Activated CD8-positive, alpha-beta memory T cell treated with anti-CD3 and anti-CD28 coated beads, Interleukin-2, amount 10 ng/mL, durations not matched to agents 7 days and 5 days (primary cell): ENCODE data around the gene CARHSP1. TPM values are rescaled to one million over a fixed set of nuclear protein-coding genes. Genes with fewer than 3 reads are reported as not detected.

Source experiments
- ATAC-seq: fragments of 150-1000 bp; cut with Tn5 transposase; one replicate; pipeline ENCODE4 v1.10.0; 2021; ENCODE audit warnings: moderate library complexity
- CTCF ChIA-PET: fragments of 350-600 bp; sonication (Branson Sonifier 250); formaldehyde crosslinking; loops from one replicate; lab custom pipeline; 2021; ENCODE audit warnings: antibody characterized with exemption; lab: Charles Lee
- DNase-seq: peaks from one replicate; pipeline ENCODE4 v3.0.0-alpha.2; 2020
- H3K27ac Mint-ChIP-seq: one replicate; pipeline ENCODE4 v1.8.0; 2021; ENCODE audit warnings: mild to moderate bottlenecking, mixed read lengths
- H3K27me3 Mint-ChIP-seq: one replicate; pipeline ENCODE4 v1.8.0; 2021; ENCODE audit warnings: mixed read lengths
- H3K36me3 Mint-ChIP-seq: one replicate; pipeline ENCODE4 v1.8.0; 2021; ENCODE audit warnings: mild to moderate bottlenecking, mixed read lengths
- H3K4me1 Mint-ChIP-seq: one replicate; pipeline ENCODE4 v1.8.0; 2021; ENCODE audit warnings: mixed read lengths
- H3K4me3 Mint-ChIP-seq: one replicate; pipeline ENCODE4 v1.8.0; 2021; ENCODE audit warnings: mild to moderate bottlenecking, moderate library complexity, mixed read lengths
- H3K9me3 Mint-ChIP-seq: one replicate; pipeline ENCODE4 v1.8.0; 2022; ENCODE audit warnings: low read depth, mixed read lengths
- total RNA-seq, 2 experiments: library from RNA; stranded (reverse); gene quantifications; one replicate each; pipeline ENCODE4 v1.2.3, GENCODE V29; 2021

Gene CARHSP1
- total RNA-seq, 2 experiments from 2014 or later, result 142 to 176 TPM

DNA sequence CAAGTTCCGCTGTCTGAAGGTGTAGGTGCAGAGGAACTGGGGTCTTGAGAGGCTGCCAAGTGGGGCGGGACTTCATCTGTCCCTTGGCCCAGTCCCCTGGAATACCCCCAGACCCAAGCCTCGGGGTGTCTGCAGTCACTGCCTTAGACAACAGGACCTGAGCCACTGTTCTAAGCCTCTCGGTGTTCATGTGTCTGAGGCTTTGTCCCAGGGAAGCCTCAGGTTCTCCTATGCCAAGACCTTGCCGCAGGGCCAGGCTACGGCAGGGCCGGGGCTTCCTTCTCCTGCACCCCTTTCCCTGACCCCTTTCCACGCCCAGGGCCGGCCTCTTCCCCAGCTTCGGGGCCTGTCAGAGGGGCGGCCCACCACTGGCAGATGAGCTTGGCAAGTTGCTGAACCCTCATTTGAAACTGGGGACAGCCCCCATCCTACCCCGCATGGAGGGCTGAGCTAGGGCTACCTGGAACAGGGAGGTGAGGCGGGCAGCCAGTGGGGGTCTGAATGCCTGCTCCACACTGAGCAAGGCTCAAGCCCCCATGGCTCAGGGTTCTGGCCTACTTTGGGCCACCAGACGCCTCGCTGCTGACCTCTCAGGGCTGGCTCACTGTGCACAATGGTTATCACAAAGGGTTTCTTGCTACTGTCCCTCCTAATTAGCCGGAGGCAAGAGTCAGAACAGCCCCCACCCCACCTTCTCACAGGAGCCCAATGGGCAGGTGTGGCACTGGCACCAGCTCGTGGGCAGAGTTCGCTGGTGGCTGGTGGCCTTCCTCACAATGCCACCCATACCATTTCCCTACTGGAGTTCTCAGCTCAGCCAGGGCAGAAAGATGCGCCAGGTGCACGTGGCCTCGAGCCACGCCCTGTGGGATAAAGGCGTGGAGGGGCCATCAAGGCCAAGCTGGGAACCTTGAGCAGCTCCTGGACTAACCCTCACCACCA lies 20.4 kb upstream of the CARHSP1 start:
- H3K4me1 Mint-ChIP-seq, result peaks cover 28% of the 10 kb centered on the region
- ATAC-seq (no peak), DNase-seq (no peak)
- peaks cover 8% of the 10 kb centered on the region for H3K27me3 Mint-ChIP-seq
- H3K9me3 Mint-ChIP-seq, result no peaks in the 10 kb centered on the region
- CTCF ChIA-PET, result interaction anchor here (0.7 to 2.8 kb wide), 4 partner anchors 9 to 250 kb away, joined by 3 to 16 read pairs (median 3); no protein-coding TSS in a partner anchor
- no peak overlapping the region for H3K4me3 Mint-ChIP-seq
- peaks cover 24% of the 10 kb centered on the region for H3K36me3 Mint-ChIP-seq
- H3K27ac Mint-ChIP-seq, result no peak overlapping the region

GRCh38 chr16:8887952-8888560 lies 19.2 kb upstream of the CARHSP1 start:
- Mint-ChIP-seq H3K9me3 (no peaks in the 10 kb centered on the region), H3K27ac (no peak overlapping the region), H3K27me3 (peaks cover 8% of the 10 kb centered on the region), H3K4me3 (no peak overlapping the region), H3K36me3 (peaks cover 14% of the 10 kb centered on the region), H3K4me1 (peaks cover 28% of the 10 kb centered on the region)
- ATAC-seq (no peak), DNase-seq (no peak)
- CTCF ChIA-PET, result interaction anchor here (0.7 to 1.1 kb wide), 2 partner anchors 22 to 166 kb away, joined by 3 read pairs; no protein-coding TSS in a partner anchor

GRCh38 chr16:8887431-8887765 lies 18.6 kb upstream of the CARHSP1 start:
- no peak overlapping the region for H3K4me3 Mint-ChIP-seq
- no peaks in the 10 kb centered on the region for H3K9me3 Mint-ChIP-seq
- peaks cover 14% of the 10 kb centered on the region for H3K36me3 Mint-ChIP-seq
- no peak overlapping the region for H3K27ac Mint-ChIP-seq
- no peak for DNase-seq
- ATAC-seq, result no peak
- CTCF ChIA-PET, result interaction anchor here (1.1 to 1.2 kb wide), 2 partner anchors 21 to 320 kb away, joined by 3 to 4 read pairs; no protein-coding TSS in a partner anchor
- H3K27me3 Mint-ChIP-seq, result peaks cover 8% of the 10 kb centered on the region
- peaks cover 28% of the 10 kb centered on the region for H3K4me1 Mint-ChIP-seq

DNA sequence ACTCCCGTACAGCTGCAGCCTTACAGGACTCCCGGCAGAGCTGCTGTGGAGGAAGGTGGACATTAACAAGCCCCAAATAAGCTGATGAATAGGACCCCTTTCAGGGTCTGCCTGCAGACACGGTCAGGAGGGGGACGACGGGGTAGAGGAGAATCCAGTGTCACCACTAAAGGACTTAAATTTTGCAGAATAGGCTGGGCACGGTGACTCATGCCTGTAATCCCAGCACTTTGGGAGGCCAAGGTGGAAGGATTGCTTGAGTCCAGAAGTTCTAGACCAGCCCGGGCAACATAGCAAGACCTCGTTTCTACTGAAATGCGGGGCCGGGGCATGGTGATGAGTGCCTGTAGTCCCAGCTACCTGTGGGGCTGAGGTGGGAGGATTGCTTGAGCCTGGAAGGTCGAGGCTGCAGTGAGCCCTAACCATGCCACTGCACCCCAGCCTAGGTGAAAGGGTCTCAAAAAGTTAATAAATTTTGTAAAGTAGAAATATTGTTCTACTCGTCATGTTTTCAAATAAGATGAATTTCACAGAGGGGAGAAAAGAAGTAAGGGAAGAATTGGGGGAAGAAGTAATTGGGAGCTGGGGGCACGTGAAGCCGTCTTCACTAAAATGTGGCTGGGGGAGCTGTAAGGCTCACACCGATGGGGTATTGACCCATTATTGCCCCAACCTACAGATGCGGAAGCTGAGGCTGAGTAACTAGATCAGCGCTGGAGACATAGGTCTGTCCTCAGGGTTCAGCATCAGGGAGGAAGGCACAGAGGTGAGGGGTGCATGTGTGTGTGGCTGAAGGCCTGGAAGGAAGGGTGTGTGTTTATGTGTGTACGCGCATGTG lies 18.0 kb upstream of the CARHSP1 start:
- Mint-ChIP-seq H3K36me3 (peaks cover 10% of the 10 kb centered on the region), H3K4me1 (peaks cover 24% of the 10 kb centered on the region), H3K27ac (no peak overlapping the region), H3K27me3 (peaks cover 8% of the 10 kb centered on the region), H3K9me3 (no peaks in the 10 kb centered on the region), H3K4me3 (no peak overlapping the region)
- DNase-seq, result no peak
- CTCF ChIA-PET, result interaction anchor here (1.2 kb wide), 1 partner anchor 320 kb away, joined by 4 read pairs; no protein-coding TSS in a partner anchor
- no peak for ATAC-seq

GRCh38 chr16:8885674-8886592 lies 17.1 kb upstream of the CARHSP1 start:
- Mint-ChIP-seq H3K4me1 (peaks cover 16% of the 10 kb centered on the region), H3K27me3 (peaks cover 8% of the 10 kb centered on the region), H3K4me3 (no peak overlapping the region), H3K36me3 (peaks cover 3% of the 10 kb centered on the region), H3K9me3 (no peaks in the 10 kb centered on the region), H3K27ac (peak overlapping the region; percentile 10)
- ATAC-seq, result no peak
- CTCF ChIA-PET, result interaction anchor here (0.8 to 1.5 kb wide), 3 partner anchors 17 to 319 kb away, joined by 3 to 4 read pairs (median 3); partner anchors contain the start of gene CARHSP1
- no peak for DNase-seq

DNA sequence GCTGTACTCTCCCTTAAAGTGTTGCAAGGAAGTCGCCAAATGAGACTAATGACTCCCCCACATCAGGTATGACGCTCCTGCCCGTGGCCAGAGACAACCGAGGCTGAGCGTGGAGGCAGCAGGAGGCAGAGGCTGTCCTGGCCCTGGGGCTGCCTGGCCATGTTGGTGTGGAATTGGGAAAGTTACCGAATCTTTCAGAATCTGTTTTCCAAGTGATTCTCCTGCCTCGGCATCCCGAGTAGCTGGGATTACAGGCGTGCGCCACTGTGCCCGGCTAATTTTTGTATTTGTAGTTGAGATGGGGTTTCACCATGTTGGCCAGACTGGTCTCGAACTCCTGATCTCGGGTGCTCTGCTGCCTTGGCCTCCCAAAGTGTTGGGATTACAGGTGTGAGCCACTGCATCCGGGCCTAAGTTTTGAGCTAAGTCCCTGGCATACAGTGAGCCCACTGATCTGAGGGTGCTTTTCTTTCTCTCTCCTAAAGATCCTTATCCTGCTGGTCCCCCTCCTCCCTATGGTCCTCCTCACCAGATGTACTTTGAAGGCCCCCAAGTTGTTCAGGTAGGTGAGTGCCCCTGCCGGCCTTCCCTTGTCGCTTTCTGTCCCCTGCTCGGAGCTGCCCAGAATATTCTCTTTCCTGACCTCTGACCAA lies 14.0 kb upstream of the CARHSP1 start:
- Mint-ChIP-seq H3K27me3 (peaks cover 8% of the 10 kb centered on the region), H3K36me3 (no peaks in the 10 kb centered on the region), H3K27ac (no peak overlapping the region), H3K4me3 (no peak overlapping the region), H3K9me3 (no peaks in the 10 kb centered on the region), H3K4me1 (peaks cover 30% of the 10 kb centered on the region)
- ATAC-seq (no peak), DNase-seq (no peak)
- CTCF ChIA-PET, result interaction anchor here (0.8 to 3.2 kb wide), 6 partner anchors 9 to 316 kb away, joined by 3 to 20 read pairs (median 4); no protein-coding TSS in a partner anchor

- Mint-ChIP-seq H3K27ac (no peak within 1 kb of the TSS), H3K4me1 (peaks cover 34% of the 10 kb centered on the region), H3K9me3 (no peaks in the 10 kb centered on the region), H3K4me3 (no peak within 1 kb of the TSS), H3K27me3 (peaks cover 8% of the 10 kb centered on the region), H3K36me3 (no peaks in the 10 kb centered on the region)
- ATAC-seq (no peak), DNase-seq (no peak)
- CTCF ChIA-PET, result interaction anchor here (1.1 to 5.2 kb wide), 5 partner anchors 8 to 315 kb away, joined by 4 to 67 read pairs (median 4); partner anchors contain the start of gene CARHSP1
These were observed 13.3 kb upstream of the CARHSP1 start, which contains the start of gene LITAFD for GRCh38 chr16:8882041-8882617. Gene LITAFD, plus strand, starts transcription at chr16:8882351. Its CDS starts 2,005 bp downstream, at chr16:8884356.

DNA sequence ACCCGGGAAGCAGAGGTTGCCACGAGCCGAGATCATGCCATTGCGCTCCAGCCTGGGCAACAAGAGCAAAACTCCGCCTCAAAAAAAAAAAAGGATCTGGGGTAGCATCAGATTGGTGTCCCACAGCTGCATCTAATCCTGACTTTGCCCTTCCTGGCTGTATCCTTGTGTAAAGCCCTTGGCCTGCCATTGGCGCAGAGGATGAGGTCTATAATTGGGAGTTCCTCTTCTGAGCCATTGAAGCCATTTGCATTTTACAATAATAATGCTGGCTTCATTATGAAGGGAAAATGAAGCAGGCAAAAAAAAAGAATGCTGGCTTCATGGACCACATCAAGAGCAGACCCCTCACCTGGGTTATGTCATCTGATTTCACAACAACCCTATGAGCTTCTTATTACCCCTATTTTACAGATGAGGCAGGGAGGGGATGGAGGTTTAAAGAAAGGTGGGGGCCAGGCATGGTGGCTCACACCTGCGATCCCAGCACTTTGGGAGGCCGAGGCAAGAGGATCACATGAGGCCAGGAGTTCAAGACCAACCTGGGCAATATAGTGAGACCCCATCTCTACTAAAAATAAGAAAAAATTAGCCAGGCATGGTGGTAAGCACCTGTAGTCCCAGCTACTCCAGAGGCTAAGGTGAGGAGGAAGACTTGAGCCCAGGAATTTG lies 12.2 kb upstream of the CARHSP1 start:
- H3K27me3 Mint-ChIP-seq, result peaks cover 8% of the 10 kb centered on the region
- no peak overlapping the region for H3K4me3 Mint-ChIP-seq
- no peak overlapping the region for H3K27ac Mint-ChIP-seq
- no peak for DNase-seq
- ATAC-seq, result no peak
- no peaks in the 10 kb centered on the region for H3K9me3 Mint-ChIP-seq
- CTCF ChIA-PET, result interaction anchor here (0.6 to 5.2 kb wide), 38 partner anchors 10 to 314 kb away, joined by 3 to 67 read pairs (median 4); partner anchors contain the start of genes ABAT, CARHSP1, METTL22 and PMM2
- no peaks in the 10 kb centered on the region for H3K36me3 Mint-ChIP-seq
- H3K4me1 Mint-ChIP-seq, result peaks cover 35% of the 10 kb centered on the region

- no peaks in the 10 kb centered on the region for H3K27me3 Mint-ChIP-seq
- no peaks in the 10 kb centered on the region for H3K36me3 Mint-ChIP-seq
- no peaks in the 10 kb centered on the region for H3K9me3 Mint-ChIP-seq
- ATAC-seq (no peak), DNase-seq (no peak)
- H3K27ac Mint-ChIP-seq, result peak overlapping the region; percentile 64
- H3K4me3 Mint-ChIP-seq, result no peak overlapping the region
- peaks cover 37% of the 10 kb centered on the region for H3K4me1 Mint-ChIP-seq
- CTCF ChIA-PET, result interaction anchor here (1.1 to 5.2 kb wide), 7 partner anchors 8 to 218 kb away, joined by 3 to 67 read pairs (median 5); partner anchors contain the start of genes CARHSP1, PMM2 and TMEM186
These were observed 9.7 kb upstream of the CARHSP1 start for GRCh38 chr16:8878523-8878911.

DNA sequence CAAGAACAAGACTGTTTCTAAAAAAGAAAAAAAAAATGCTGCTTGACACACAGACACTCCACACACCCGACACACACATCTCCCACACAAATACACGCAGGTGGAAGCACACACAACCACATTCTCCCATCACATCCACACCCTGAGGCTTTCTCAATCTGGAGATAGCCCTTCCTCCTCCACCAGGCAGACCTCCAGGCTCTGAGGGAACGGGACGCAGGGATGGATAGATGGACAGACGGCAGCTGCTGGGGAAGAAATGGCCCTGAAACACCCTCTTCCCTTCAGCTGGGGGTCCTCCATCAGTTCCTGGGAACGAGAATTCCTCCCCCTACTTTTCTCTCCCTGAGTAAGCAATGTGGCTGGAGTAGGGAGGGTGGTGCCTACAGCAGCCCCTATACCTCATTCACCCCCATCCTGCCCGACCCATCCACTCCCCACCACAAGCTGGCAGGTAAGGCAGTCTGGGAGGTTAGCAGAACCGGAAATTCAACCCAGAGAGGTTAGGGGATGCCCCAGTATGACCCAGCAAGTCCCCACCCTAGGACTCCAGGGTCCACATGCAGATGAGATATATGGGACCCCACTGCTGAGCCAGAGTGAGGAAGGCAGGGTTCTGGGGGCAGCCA lies 9.2 kb upstream of the CARHSP1 start:
- Mint-ChIP-seq H3K27me3 (no peaks in the 10 kb centered on the region), H3K27ac (peak overlapping the region; percentile 32), H3K4me1 (peaks cover 38% of the 10 kb centered on the region), H3K9me3 (no peaks in the 10 kb centered on the region), H3K36me3 (no peaks in the 10 kb centered on the region), H3K4me3 (no peak overlapping the region)
- CTCF ChIA-PET, result interaction anchor here (1.1 to 5.2 kb wide), 7 partner anchors 7 to 218 kb away, joined by 3 to 67 read pairs (median 5); partner anchors contain the start of genes CARHSP1, PMM2 and TMEM186
- ATAC-seq (peak; percentile 34), DNase-seq (peak; percentile 57)
